GM12873 (cell line): ENCODE results near the gene GNAZ.

Source experiments
- TF ChIP-seq, protein P1 (sequence below): IDR thresholded peaks from 2 replicates; pipeline ENCODE4 v1.5.1; 2012; ENCODE audit warnings: low read depth, mild to moderate bottlenecking, moderate library complexity, low read length, control low read depth; ENCODE audit not compliant: insufficient read depth; ENCODE audit errors: missing control alignments

Gene GNAZ

GRCh38 chr22:23068832-23069385, 1.4 kb upstream of the GNAZ start:
- TF ChIP-seq, protein P1, sequence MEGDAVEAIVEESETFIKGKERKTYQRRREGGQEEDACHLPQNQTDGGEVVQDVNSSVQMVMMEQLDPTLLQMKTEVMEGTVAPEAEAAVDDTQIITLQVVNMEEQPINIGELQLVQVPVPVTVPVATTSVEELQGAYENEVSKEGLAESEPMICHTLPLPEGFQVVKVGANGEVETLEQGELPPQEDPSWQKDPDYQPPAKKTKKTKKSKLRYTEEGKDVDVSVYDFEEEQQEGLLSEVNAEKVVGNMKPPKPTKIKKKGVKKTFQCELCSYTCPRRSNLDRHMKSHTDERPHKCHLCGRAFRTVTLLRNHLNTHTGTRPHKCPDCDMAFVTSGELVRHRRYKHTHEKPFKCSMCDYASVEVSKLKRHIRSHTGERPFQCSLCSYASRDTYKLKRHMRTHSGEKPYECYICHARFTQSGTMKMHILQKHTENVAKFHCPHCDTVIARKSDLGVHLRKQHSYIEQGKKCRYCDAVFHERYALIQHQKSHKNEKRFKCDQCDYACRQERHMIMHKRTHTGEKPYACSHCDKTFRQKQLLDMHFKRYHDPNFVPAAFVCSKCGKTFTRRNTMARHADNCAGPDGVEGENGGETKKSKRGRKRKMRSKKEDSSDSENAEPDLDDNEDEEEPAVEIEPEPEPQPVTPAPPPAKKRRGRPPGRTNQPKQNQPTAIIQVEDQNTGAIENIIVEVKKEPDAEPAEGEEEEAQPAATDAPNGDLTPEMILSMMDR: no peak

DNA sequence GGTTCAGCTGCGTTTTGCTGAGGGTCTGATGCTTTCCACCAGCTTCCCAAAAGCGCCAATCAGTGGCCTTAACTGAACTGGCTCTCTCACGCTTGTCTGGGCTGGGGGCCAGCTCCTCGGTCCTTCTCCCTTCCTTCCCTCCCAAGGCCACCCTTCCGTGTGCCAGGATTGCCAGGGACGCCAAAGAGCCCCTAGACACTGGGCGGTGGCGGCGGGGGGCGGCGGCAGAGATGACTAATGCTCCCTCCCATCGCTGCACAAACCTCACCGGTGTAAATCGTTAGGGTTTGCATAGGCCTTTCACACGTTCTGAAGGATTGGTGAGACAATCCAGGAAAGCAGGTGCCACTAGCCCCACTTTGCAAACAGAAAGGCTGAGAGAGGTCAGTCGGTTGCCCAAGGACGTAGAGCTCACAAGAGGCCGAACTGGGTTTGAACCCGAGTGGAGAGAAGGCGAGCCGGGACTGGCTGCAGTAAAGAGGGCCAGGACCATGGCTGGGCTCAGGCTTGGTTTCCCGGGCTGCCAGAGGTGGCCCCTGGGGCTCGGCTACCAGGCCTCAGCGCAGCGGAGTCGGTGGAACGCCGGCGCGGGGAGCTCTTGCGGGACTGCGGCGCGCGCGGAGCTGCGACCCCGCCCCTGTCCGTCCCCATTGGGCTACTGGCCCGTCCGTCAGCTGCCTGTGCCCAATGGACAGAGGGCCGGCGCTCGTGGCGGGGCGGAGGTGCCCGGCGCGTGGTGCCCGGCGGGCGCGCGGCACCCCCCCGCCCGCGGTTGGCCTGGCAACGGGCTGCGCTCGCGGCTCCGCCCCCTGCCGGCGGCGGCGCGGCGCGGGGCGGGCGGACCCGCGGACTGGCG, 589 bp upstream of the GNAZ start:
- TF ChIP-seq, protein P1: no peak

- TF ChIP-seq, protein P1: no peak
Observed at GRCh38 chr22:23071230-23072076, 1.1 kb downstream of the GNAZ start.

GRCh38 chr22:23072077-23072910, 2.0 kb downstream of the GNAZ start:
- TF ChIP-seq, protein P1: no peak

DNA sequence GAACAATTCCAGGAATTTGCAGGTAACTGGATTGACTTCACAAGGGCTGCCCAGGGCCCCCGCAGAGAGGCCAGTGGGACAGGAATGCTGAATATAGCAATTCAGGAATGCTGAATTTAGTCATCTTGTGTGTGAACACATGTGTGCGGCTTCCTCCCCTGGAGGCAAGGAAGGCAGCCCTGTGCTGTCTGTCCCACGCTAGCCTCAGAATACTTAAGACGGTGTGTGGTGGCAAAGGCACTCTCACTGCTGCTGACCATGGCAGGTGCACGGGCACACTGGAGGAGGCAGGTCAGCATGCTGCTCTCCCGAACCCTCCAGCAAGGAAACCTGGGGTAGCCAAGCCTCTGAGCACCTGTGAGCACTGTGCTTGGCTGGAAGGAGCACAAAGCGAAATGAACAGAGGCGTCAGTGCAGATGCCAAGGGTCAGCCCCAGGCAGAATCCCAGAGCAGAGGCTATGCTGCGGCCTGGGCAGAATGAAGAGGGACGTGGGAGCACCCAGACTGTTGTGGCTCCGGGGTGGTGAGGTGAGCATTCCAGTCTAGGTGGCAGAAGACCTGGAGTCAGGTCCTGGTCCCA, 2.7 kb downstream of the GNAZ start:
- TF ChIP-seq, protein P1: no peak

GRCh38 chr22:23073526-23074229, 3.4 kb downstream of the GNAZ start:
- TF ChIP-seq, protein P1: no peak
